ENCODE data around the gene PEF1. TPM values are rescaled to one million over a fixed set of nuclear protein-coding genes. Genes with fewer than 3 reads are reported as not detected.

PEF1 gene
- total RNA-seq (10 to 100 TPM; 31.7 to 65.2 (median 59.9) TPM), polyA plus RNA-seq (10 to 100 TPM; 54.3 to 58.2 TPM)
- long read RNA-seq, donor 1, transcript PEF1-201 (5 exons, 1,629 nt) = major isoform, 649 of 729 reads
- long read RNA-seq, donor 1, transcript PEF1-205 (4 exons, 750 nt) = minor isoform, 18 of 729 reads
- long read RNA-seq, donor 1, partial matches to known transcripts = 37 of 729 reads
- long read RNA-seq, donor 1, other reads (novel, unspliced or antisense) = 25 of 729 reads
- long read RNA-seq, donor 2, transcript PEF1-201 (5 exons, 1,629 nt) = major isoform, 28 of 34 reads
- long read RNA-seq, donor 2, partial matches to known transcripts = 5 of 34 reads
- long read RNA-seq, donor 2, other reads (novel, unspliced or antisense) = 0 of 34 reads
- long read RNA-seq, donor 3, transcript PEF1-205 (4 exons, 750 nt) = minor isoform, 6 of 98 reads
- long read RNA-seq, donor 3, transcript PEF1-201 (5 exons, 1,629 nt) = major isoform, 81 of 98 reads
- long read RNA-seq, donor 3, partial matches to known transcripts = 7 of 98 reads
- long read RNA-seq, donor 3, other reads (novel, unspliced or antisense) = 4 of 98 reads

- DNase-seq = peak; percentile 99 to 100 (median 100)
- peak within 1 kb of the TSS; percentile 91 to 93 for H3K27ac ChIP-seq
- 0% methylated on average over 48 to 56 of the region's 56 CpGs for WGBS, 3 donors
- H3K36me3 ChIP-seq = no peaks in the 10 kb centered on the region
- intact Hi-C loops (cut with DNase I) = loop anchor here in 1 of 4 donors (10.0 kb wide), 1 partner anchor 60 kb away; no protein-coding TSS in a partner anchor
- no peaks in the 10 kb centered on the region for H3K27me3 ChIP-seq
- peaks cover 7% of the 10 kb centered on the region for H3K4me1 ChIP-seq (ENCODE audit: insufficient read depth)
- TF ChIP-seq CTCF (IDR thresholded peaks at IDR 0.05) = peak in 1 of 3 donors; percentile 28
- TF ChIP-seq POLR2A (IDR thresholded peaks at IDR 0.05) = peak; percentile 96
- TF ChIP-seq EP300 (IDR thresholded peaks at IDR 0.05) = peak; percentile 34
- H3K9me3 ChIP-seq = no peaks in the 10 kb centered on the region
- peak within 1 kb of the TSS; percentile 91 for H3K4me3 ChIP-seq
Observed at GRCh38 chr1:31644560-31645273, at the start of gene PEF1. PEF1 (minus strand) TSS chr1:31644876; CDS start chr1:31644864, 12 bp downstream.

GRCh38 chr1:31693231-31693630 lies 48.6 kb upstream of the PEF1 start:
- Histone ChIP-seq H3K4me3 (no peak overlapping the region), H3K27me3 (no peaks in the 10 kb centered on the region), H3K9me3 (no peaks in the 10 kb centered on the region), H3K4me1 (ENCODE audit: insufficient read depth) (peaks cover 9% of the 10 kb centered on the region), H3K27ac (no peak overlapping the region), H3K36me3 (no peaks in the 10 kb centered on the region)
- no peak for DNase-seq
- 72 to 80% (median 75%) methylated on average over 10 of the region's 10 CpGs for WGBS, 3 donors
- intact Hi-C loops (cut with DNase I) = no loop called here
- TF ChIP-seq CTCF (IDR thresholded peaks at IDR 0.05) (no peak), POLR2A (IDR thresholded peaks at IDR 0.05) (no peak), EP300 (IDR thresholded peaks at IDR 0.05) (no peak)

- 79 to 88% (median 84%) methylated on average over 8 to 11 of the region's 11 CpGs for WGBS, 3 donors
- Histone ChIP-seq H3K27me3 (no peaks in the 10 kb centered on the region), H3K36me3 (no peaks in the 10 kb centered on the region), H3K4me3 (no peak overlapping the region), H3K27ac (peak overlapping the region in 1 of 2 donors; percentile 27), H3K9me3 (no peaks in the 10 kb centered on the region), H3K4me1 (ENCODE audit: insufficient read depth) (peaks cover 16% of the 10 kb centered on the region)
- no peak for TF ChIP-seq CTCF (IDR thresholded peaks at IDR 0.05)
- TF ChIP-seq POLR2A (IDR thresholded peaks at IDR 0.05) = no peak
- TF ChIP-seq EP300 (IDR thresholded peaks at IDR 0.05) = no peak
- intact Hi-C loops (cut with DNase I) = no loop called here
- DNase-seq = no peak
Observed at GRCh38 chr1:31691951-31692350, 47.3 kb upstream of the PEF1 start.

GRCh38 chr1:31691446-31691845 lies 46.8 kb upstream of the PEF1 start:
- Histone ChIP-seq H3K4me3 (no peak overlapping the region), H3K27ac (peak overlapping the region in 1 of 2 donors; percentile 27), H3K9me3 (no peaks in the 10 kb centered on the region), H3K36me3 (no peaks in the 10 kb centered on the region), H3K27me3 (no peaks in the 10 kb centered on the region), H3K4me1 (ENCODE audit: insufficient read depth) (peaks cover 16% of the 10 kb centered on the region)
- 77 to 86% (median 78%) methylated on average over 2 to 4 of the region's 4 CpGs for WGBS, 3 donors
- no peak for DNase-seq
- TF ChIP-seq EP300 (IDR thresholded peaks at IDR 0.05) = no peak
- no peak for TF ChIP-seq CTCF (IDR thresholded peaks at IDR 0.05)
- TF ChIP-seq POLR2A (IDR thresholded peaks at IDR 0.05) = no peak
- intact Hi-C loops (cut with DNase I) = no loop called here

All from ovary (tissue), 10 donors.